K562 (cell line): ENCODE measurements around the gene NKAIN4. TPM values are rescaled to one million over a fixed set of nuclear protein-coding genes. Genes with fewer than 3 reads are reported as not detected.

Experiments used
- ATAC-seq: fragments of 200-7000 bp; cut with Tn5 transposase; 3 replicates; pipeline ENCODE4 v1.9.1; 2020; ENCODE audit warnings: moderate library complexity
- BruUV-seq: library from RNA; stranded (reverse); fragments of 400-500 nt; replicated peaks from 2 replicates; lab custom pipeline; 2021; lab: Mats Ljungman, UMichigan
- CTCF ChIA-PET: fragments of 300-600 bp; formaldehyde crosslinking; extraction: SDS; loops from one replicate; lab custom pipeline; 2021; ENCODE audit warnings: low intra/inter-chr PET ratio; lab: Yijun Ruan, JAX
- POLR2A ChIA-PET: fragments of 300-600, 350-650 bp; sonication (Branson Sonifier 250); formaldehyde crosslinking; extraction: SDS; loops from one replicate; lab custom pipeline; 2021; ENCODE audit warnings: antibody characterized with exemption, inconsistent platforms; lab: Yijun Ruan, JAX
- DNase-seq, 4 experiments: peaks; one replicate each; pipeline versions ENCODE4 v3.0.0 to v3.0.0-alpha.2; 2011 to 2018; ENCODE audit warnings: low spot score in 3 of 4, mixed read lengths in 3 of 4; ENCODE audit errors: extremely low read depth in 1 of 4
- FAIRE-seq: peaks from 2 replicates; lab custom pipeline; 2011; peaks lifted over from hg19 to GRCh38; lab: Jason Lieb, UNC
- H2AFZ ChIP-seq: 2 replicates; pipeline ENCODE4 v1.6.0; 2011; ENCODE audit warnings: low read depth, low read length, control low read depth, inconsistent platforms
- H3K27ac ChIP-seq: fragments of 200-600 bp; 3 replicates; pipeline ENCODE4 v1.8.0; 2011; ENCODE audit warnings: low read depth, mild to moderate bottlenecking, control low read depth, inconsistent platforms, low read length, moderate library complexity, mixed read lengths; ENCODE audit errors: extremely low read depth
- H3K27me3 ChIP-seq, 2 experiments: fragments of 300-600 bp in 1 of 2; 2 replicates in 1 of 2; 3 replicates in 1 of 2; pipeline versions ENCODE4 v1.6.0 to v1.8.0; 2011; ENCODE audit warnings: inconsistent platforms in 2 of 2, low read length in 2 of 2, mild to moderate bottlenecking in 1 of 2, mixed read lengths in 1 of 2, moderate library complexity in 1 of 2; ENCODE audit not compliant: control insufficient read depth in 2 of 2, insufficient read depth in 2 of 2
- H3K36me3 ChIP-seq: fragments of 300-600 bp; 3 replicates; pipeline ENCODE4 v1.8.0; 2011; ENCODE audit warnings: mild to moderate bottlenecking, low read length, inconsistent platforms; ENCODE audit not compliant: control insufficient read depth, insufficient read depth
- H3K4me1 ChIP-seq, 2 experiments: fragments of 200-600 bp in 1 of 2; replicated peaks in 1 of 2; 2 replicates in 1 of 2; 3 replicates in 1 of 2; pipeline versions ENCODE4 v1.5.1 to v1.8.0; 2011; ENCODE audit warnings: inconsistent platforms in 2 of 2, low read length in 2 of 2, mild to moderate bottlenecking in 1 of 2, mixed read lengths in 1 of 2, moderate library complexity in 1 of 2; ENCODE audit not compliant: control insufficient read depth in 2 of 2, insufficient read depth in 2 of 2
- H3K4me2 ChIP-seq: 2 replicates; pipeline ENCODE4 v1.6.1; 2011; ENCODE audit warnings: low read length, control low read depth, inconsistent platforms, mixed read lengths; ENCODE audit not compliant: insufficient read depth
- H3K4me3 ChIP-seq: fragments of 200-600 bp; sonication (generic), shearing (Covaris generic); 2 replicates; pipeline ENCODE4 v1.5.1; 2016; ENCODE audit warnings: control low read depth, inconsistent platforms
- H3K79me2 ChIP-seq: fragments of 200-600 bp; 3 replicates; pipeline ENCODE4 v1.8.0; 2011; ENCODE audit warnings: low read length, inconsistent platforms; ENCODE audit not compliant: control insufficient read depth, insufficient read depth
- H3K9ac ChIP-seq, 2 experiments: 2 replicates each; pipeline versions ENCODE4 v1.6.0 to v1.6.1; 2011; ENCODE audit warnings: low read depth in 2 of 2, low read length in 2 of 2, control low read depth in 1 of 2, inconsistent platforms in 1 of 2, mild to moderate bottlenecking in 1 of 2, mixed read lengths in 1 of 2; ENCODE audit not compliant: insufficient read depth in 1 of 2
- H3K9me1 ChIP-seq: one replicate; pipeline ENCODE4 v1.6.0; 2011; ENCODE audit warnings: inconsistent platforms, mild to moderate bottlenecking, low read length, moderate library complexity; ENCODE audit not compliant: control insufficient read depth, insufficient read depth
- H3K9me3 ChIP-seq: replicated peaks from 2 replicates; pipeline ENCODE4 v1.5.1; 2011; ENCODE audit warnings: low read depth, low read length, inconsistent platforms; ENCODE audit not compliant: control insufficient read depth, insufficient read depth
- H4K20me1 ChIP-seq: replicated peaks from 2 replicates; pipeline ENCODE4 v1.6.1; 2011; ENCODE audit warnings: low read length, inconsistent platforms, mixed read lengths; ENCODE audit not compliant: control insufficient read depth, insufficient read depth
- DEAF1 ChIP-seq: fragments of 450-650 bp; formaldehyde crosslinking; IDR thresholded peaks from 2 replicates; pipeline ENCODE4 v1.4.0; 2020; ENCODE audit warnings: mild to moderate bottlenecking, moderate library complexity
- WGBS: fragments of 100-300 bp; shearing (Covaris generic); methylation state at CpG from one replicate; pipeline ENCODE4 v1.1.6; 2016; ENCODE audit warnings: low coverage, mixed read lengths; ENCODE audit not compliant: insufficient coverage; ENCODE audit errors: missing lambda C conversion rate; 5-methylcytosine and 5-hydroxymethylcytosine counted together
- in situ Hi-C: fragments of 300-500 bp; cut with MboI; formaldehyde crosslinking; loops from 4 replicates; pipeline ENCODE4 v1.15.0; 2018; ENCODE audit warnings: inconsistent platforms, mixed read lengths
- intact Hi-C: fragments of 100-400 bp; cut with micrococcal nuclease; formaldehyde crosslinking; loops from 2 replicates; pipeline ENCODE4 v1.14.2; 2022
- polyA plus RNA-seq, 8 experiments: library from polyadenylated mRNA; depleted of rRNA in 4 of 8; stranded (reverse) in 5 of 8; unstranded in 3 of 8; fragments of >200 nt; fragmentation: Nextera tagmentation in 2 of 8; fragmentation: Illumina TruSeq in 1 of 8; extraction: Ambion mirVana in 2 of 8; extraction: Trizol in 1 of 8; gene quantifications; 2 replicates each; pipeline versions ENCODE4 v1.2.1 to v1.2.3, GENCODE V29; 2011 to 2014; ENCODE audit warnings: inconsistent platforms in 1 of 8, missing spikeins in 1 of 8
- total RNA-seq, 7 experiments: library from RNA; depleted of rRNA in 6 of 7; stranded (reverse); fragments of >200 nt in 6 of 7; fragmentation: Illumina TruSeq in 2 of 7; extraction: Trizol in 2 of 7; gene quantifications; 2 replicates each; pipeline versions ENCODE4 v1.2.1 to v1.2.3, GENCODE V29; 2011 to 2021; ENCODE audit warnings: low replicate concordance in 1 of 7
- TF ChIP-seq, protein P1 (sequence below): fragments of 150-350 bp; conservative IDR thresholded peaks from 2 replicates; pipeline ENCODE4 v1.6.1; 2014; ENCODE audit warnings: low read length

The NKAIN4 gene
- total and polyA plus RNA-seq, 9 of the 15 experiments (the other 6 are each of a cell fraction or from before 2014, with no cell fraction given) = not detected

- ChIA-PET CTCF (no interaction called here), POLR2A (interaction anchor here (0.7 to 1.2 kb wide), 5 partner anchors 10 to 293 kb away, joined by 3 to 7 read pairs (median 4); no protein-coding TSS in a partner anchor)
- no peak overlapping the region for H3K4me2 ChIP-seq
- H3K9ac ChIP-seq = no peak overlapping the region
- peaks cover 94% of the 10 kb centered on the region for H3K79me2 ChIP-seq
- no peak for ATAC-seq
- intact Hi-C loops = no loop called here
- H3K4me3 ChIP-seq = no peak overlapping the region
- no peak overlapping the region for H2AFZ ChIP-seq
- WGBS = 90% methylated on average over 5 of the region's 5 CpGs
- DNase-seq = no peak
- FAIRE-seq = no peak
- TF ChIP-seq DEAF1 (CRISPR knock-in tag) = no peak
- TF ChIP-seq, protein P1, sequence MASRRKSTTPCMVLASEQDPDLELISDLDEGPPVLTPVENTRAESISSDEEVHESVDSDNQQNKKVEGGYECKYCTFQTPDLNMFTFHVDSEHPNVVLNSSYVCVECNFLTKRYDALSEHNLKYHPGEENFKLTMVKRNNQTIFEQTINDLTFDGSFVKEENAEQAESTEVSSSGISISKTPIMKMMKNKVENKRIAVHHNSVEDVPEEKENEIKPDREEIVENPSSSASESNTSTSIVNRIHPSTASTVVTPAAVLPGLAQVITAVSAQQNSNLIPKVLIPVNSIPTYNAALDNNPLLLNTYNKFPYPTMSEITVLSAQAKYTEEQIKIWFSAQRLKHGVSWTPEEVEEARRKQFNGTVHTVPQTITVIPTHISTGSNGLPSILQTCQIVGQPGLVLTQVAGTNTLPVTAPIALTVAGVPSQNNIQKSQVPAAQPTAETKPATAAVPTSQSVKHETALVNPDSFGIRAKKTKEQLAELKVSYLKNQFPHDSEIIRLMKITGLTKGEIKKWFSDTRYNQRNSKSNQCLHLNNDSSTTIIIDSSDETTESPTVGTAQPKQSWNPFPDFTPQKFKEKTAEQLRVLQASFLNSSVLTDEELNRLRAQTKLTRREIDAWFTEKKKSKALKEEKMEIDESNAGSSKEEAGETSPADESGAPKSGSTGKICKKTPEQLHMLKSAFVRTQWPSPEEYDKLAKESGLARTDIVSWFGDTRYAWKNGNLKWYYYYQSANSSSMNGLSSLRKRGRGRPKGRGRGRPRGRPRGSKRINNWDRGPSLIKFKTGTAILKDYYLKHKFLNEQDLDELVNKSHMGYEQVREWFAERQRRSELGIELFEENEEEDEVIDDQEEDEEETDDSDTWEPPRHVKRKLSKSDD = no peak
- TF ChIP-seq, all 486 proteins: peak for 0
- Histone ChIP-seq H3K36me3 (peaks cover 95% of the 10 kb centered on the region), H3K9me3 (no peaks in the 10 kb centered on the region), H4K20me1 (peaks cover 56% of the 10 kb centered on the region), H3K27me3 (no peaks in the 10 kb centered on the region), H3K9me1 (no peaks in the 10 kb centered on the region), H3K4me1 (peaks cover 0 to 11% of the 10 kb centered on the region in 2 experiments; a peak in 2 of 5 replicates), H3K27ac (no peak overlapping the region)
- in situ Hi-C loops = no loop called here
- no TSS peak for BruUV-seq
Measured at GRCh38 chr20:63204362-63204761, 49.9 kb downstream of the NKAIN4 start.
